Upper lobe of left lung (tissue), 6 donors: ENCODE results near the gene CCDC106. TPM values are rescaled to one million over a fixed set of nuclear protein-coding genes. Genes with fewer than 3 reads are reported as not detected.

Source experiments
- ATAC-seq, 2 donors: fragments of 200-7000 bp; cut with Tn5 transposase; one replicate each; pipeline ENCODE4 v1.9.1; 2022; ENCODE audit warnings: mild to moderate bottlenecking in 2 of 2, moderate library complexity in 2 of 2; ENCODE audit not compliant: low FRiP score in 2 of 2
- DNase-seq, 2 donors: peaks; one replicate each; pipeline ENCODE4 v3.0.0-alpha.2; 2019 to 2020
- H3K27ac ChIP-seq, 4 donors: fragments of 200-600 bp; sonication (generic); one replicate each; pipeline ENCODE4 v1.5.1; 2016 to 2019
- H3K27me3 ChIP-seq, 4 donors: fragments of 200-600 bp; sonication (generic); one replicate each; pipeline ENCODE4 v1.5.1; 2017 to 2019
- H3K36me3 ChIP-seq, 4 donors: fragments of 200-600 bp; sonication (generic); one replicate each; pipeline ENCODE4 v1.5.1; 2016 to 2019
- H3K4me1 ChIP-seq, 4 donors: fragments of 200-600 bp; sonication (generic); one replicate each; pipeline ENCODE4 v1.5.1; 2018 to 2019
- H3K4me3 ChIP-seq, 4 donors: fragments of 200-600 bp; sonication (generic); one replicate each; pipeline ENCODE4 v1.5.1; 2017 to 2019; ENCODE audit warnings: mild to moderate bottlenecking in 2 of 4, moderate library complexity in 1 of 4
- H3K9me3 ChIP-seq, 4 donors: fragments of 200-600 bp; sonication (generic); one replicate each; pipeline ENCODE4 v1.5.1; 2018 to 2019
- CTCF ChIP-seq, 6 experiments: fragments of 450-650 bp in 4 of 6; fragments of 200-600 bp in 2 of 6; sonication (generic) in 2 of 6; IDR thresholded peaks; one replicate each; pipeline ENCODE4 v1.5.1; 2016 to 2019; ENCODE audit warnings: antibody characterized with exemption in 6 of 6
- EP300 ChIP-seq, 4 donors: sonication (generic); formaldehyde crosslinking; IDR thresholded peaks; one replicate each; pipeline ENCODE4 v1.5.1; 2017; ENCODE audit warnings: antibody characterized with exemption in 4 of 4, control low read depth in 2 of 4
- POLR2A ChIP-seq, 4 donors: fragments of 450-650 bp; IDR thresholded peaks; one replicate each; pipeline ENCODE4 v1.5.1; 2016 to 2017; ENCODE audit warnings: antibody characterized with exemption in 4 of 4, mild to moderate bottlenecking in 2 of 4
- POLR2AphosphoS5 ChIP-seq, 2 donors: sonication (generic); formaldehyde crosslinking; IDR thresholded peaks; one replicate each; pipeline ENCODE4 v1.5.1; 2017; ENCODE audit warnings: antibody characterized with exemption in 2 of 2
- WGBS, 2 donors: methylation state at CpG; one replicate each; pipeline ENCODE4 v1.1.5; 2017 to 2018; 5-methylcytosine and 5-hydroxymethylcytosine counted together
- total RNA-seq, 6 donors: library from RNA; depleted of rRNA in 4 of 6; stranded (reverse); fragments of >200 nt in 4 of 6; gene quantifications; one replicate each; pipeline versions ENCODE4 v1.1.0 to v1.2.1, GENCODE V29; 2016 to 2021
- donor health status: DM: no; HTN: no; CAD: no; lungs with moderate emphysema.
- donor health status: DM: no; HTN: yes; CAD: no; lungs with severe emphysema.

CCDC106 gene
- total RNA-seq, 6 donors from 2014 or later = 15.3 to 44.0 (median 17.1) TPM

- 2% methylated on average over 5 to 43 of the region's 89 CpGs for WGBS, 2 donors
- Histone ChIP-seq H3K4me3 (peak within 1 kb of the TSS; percentile 74 to 96 (median 86)), H3K4me1 (peaks cover 64 to 91% (median 69%) of the 10 kb centered on the region in 4 donors), H3K27ac (peak within 1 kb of the TSS; percentile 88 to 94 (median 92)), H3K36me3 (peaks cover 5 to 13% (median 12%) of the 10 kb centered on the region in 4 donors), H3K9me3 (no peaks in the 10 kb centered on the region), H3K27me3 (no peaks in the 10 kb centered on the region)
- ATAC-seq (peak; percentile 54 to 86), DNase-seq (peak; percentile 53 to 95)
- TF ChIP-seq EP300 (IDR thresholded peaks at IDR 0.05) = no peak
- TF ChIP-seq POLR2A (IDR thresholded peaks at IDR 0.05) = peak in 2 of 4 donors; percentile 0 to 36
Measured at GRCh38 chr19:55640577-55641425, 7.2 kb upstream of the CCDC106 start, which contains the start of gene ZNF580. Gene ZNF580, plus strand, starts transcription at chr19:55641002. Its CDS starts 1,507 bp downstream, at chr19:55642509.

- Histone ChIP-seq H3K4me1 (peaks cover 56 to 84% (median 62%) of the 10 kb centered on the region in 4 donors), H3K27me3 (no peaks in the 10 kb centered on the region), H3K4me3 (peak overlapping the region; percentile 74 to 96 (median 86)), H3K36me3 (peaks cover 5 to 13% (median 12%) of the 10 kb centered on the region in 4 donors), H3K9me3 (no peaks in the 10 kb centered on the region), H3K27ac (peak overlapping the region; percentile 88 to 94 (median 92))
- TF ChIP-seq EP300 (IDR thresholded peaks at IDR 0.05) (no peak), POLR2AphosphoS5 (IDR thresholded peaks at IDR 0.05) (no peak), POLR2A (IDR thresholded peaks at IDR 0.05) (no peak), CTCF (IDR thresholded peaks at IDR 0.05) (no peak)
- 1% methylated on average over 24 to 25 of the region's 25 CpGs for WGBS, 2 donors
- DNase-seq (no peak), ATAC-seq (no peak)
Measured at GRCh38 chr19:55641426-55642152, 6.4 kb upstream of the CCDC106 start.

- WGBS, 2 donors = 0 to 1% methylated on average over 11 to 35 of the region's 65 CpGs
- peaks cover 52 to 81% (median 62%) of the 10 kb centered on the region in 4 donors for H3K4me1 ChIP-seq
- peak overlapping the region; percentile 74 to 96 (median 86) for H3K4me3 ChIP-seq
- DNase-seq = peak in 1 of 2 donors; percentile 89
- H3K27ac ChIP-seq = peak overlapping the region; percentile 77 to 94 (median 91)
- H3K27me3 ChIP-seq = no peaks in the 10 kb centered on the region
- TF ChIP-seq POLR2A (IDR thresholded peaks at IDR 0.05) (peak in 2 of 4 donors; percentile 13 to 39), CTCF (IDR thresholded peaks at IDR 0.05) (no peak)
- peaks cover 5 to 13% (median 12%) of the 10 kb centered on the region in 4 donors for H3K36me3 ChIP-seq
- no peak for ATAC-seq
- H3K9me3 ChIP-seq = no peaks in the 10 kb centered on the region
Measured at GRCh38 chr19:55642153-55643002, 5.6 kb upstream of the CCDC106 start.

- peak within 1 kb of the TSS; percentile 77 to 94 (median 91) for H3K27ac ChIP-seq
- WGBS, 2 donors = 2 to 3% methylated on average over 43 to 44 of the region's 56 CpGs
- H3K4me1 ChIP-seq = peaks cover 58 to 81% (median 60%) of the 10 kb centered on the region in 4 donors
- TF ChIP-seq EP300 (IDR thresholded peaks at IDR 0.05) (peak in 1 of 4 donors; percentile 18), POLR2AphosphoS5 (IDR thresholded peaks at IDR 0.05) (peak; percentile 43 to 58), POLR2A (IDR thresholded peaks at IDR 0.05) (no peak), CTCF (IDR thresholded peaks at IDR 0.05) (peak in 1 of 6 experiments; percentile 24)
- H3K9me3 ChIP-seq = no peaks in the 10 kb centered on the region
- H3K36me3 ChIP-seq = peaks cover 5 to 13% (median 11%) of the 10 kb centered on the region in 4 donors
- H3K27me3 ChIP-seq = no peaks in the 10 kb centered on the region
- peak; percentile 73 to 78 for ATAC-seq
- DNase-seq = peak; percentile 73 to 95
- H3K4me3 ChIP-seq = peak within 1 kb of the TSS; percentile 74 to 96 (median 86)
Measured at GRCh38 chr19:55643003-55643886, 4.8 kb upstream of the CCDC106 start, which contains the start of gene ZNF581. Gene ZNF581, plus strand, starts transcription at chr19:55643649. Its CDS starts 923 bp downstream, at chr19:55644572.
